ENCODE measurements around the gene DGKQ. TPM values are rescaled to one million over a fixed set of nuclear protein-coding genes. Genes with fewer than 3 reads are reported as not detected.

Gene DGKQ
- total RNA-seq, 6 experiments from 2014 or later, result 4.6 to 10.5 (median 5.7) TPM

DNA sequence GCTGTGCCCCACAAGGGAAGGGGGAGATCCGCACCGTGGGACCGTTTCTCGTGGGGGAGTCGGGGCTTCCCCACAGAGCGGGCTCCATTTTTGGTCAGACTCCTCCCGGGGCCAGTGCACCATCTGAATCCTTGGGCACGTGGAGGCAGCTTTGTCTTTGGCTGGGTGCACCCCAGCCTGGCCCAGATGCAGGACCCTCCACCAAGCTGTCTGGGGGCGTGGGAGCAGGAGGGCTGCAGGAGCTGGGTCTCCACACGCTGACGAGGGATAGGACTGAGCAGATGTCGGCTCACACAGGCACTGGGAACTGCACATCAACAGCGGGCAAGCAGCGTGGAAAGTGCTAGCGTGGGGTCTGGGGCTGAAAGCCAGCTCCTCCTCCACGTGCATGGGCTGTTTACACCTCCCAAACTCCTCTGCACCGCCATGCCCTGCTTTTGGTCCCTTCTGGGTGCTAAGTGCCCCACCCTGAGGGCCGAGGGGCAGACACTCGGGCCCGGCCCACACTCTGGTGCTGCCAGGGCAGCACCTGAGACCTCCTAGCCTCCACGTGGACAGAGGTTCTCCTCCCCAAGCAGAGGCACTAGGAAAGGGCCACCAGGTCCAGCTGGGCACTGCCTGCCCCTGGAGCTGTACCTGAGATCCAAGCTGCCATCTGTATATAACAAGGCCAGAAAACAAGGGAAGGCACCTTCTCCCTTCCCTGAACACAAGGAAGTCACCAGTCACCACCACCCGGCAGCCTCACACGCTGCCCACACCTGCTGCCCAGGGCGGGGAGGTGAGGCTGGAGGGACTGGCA, 13.8 kb downstream of the DGKQ start:
- peak in 2 of 4 donors; percentile 10 to 12 for ATAC-seq
- peaks cover 0 to 3% (median 0%) of the 10 kb centered on the region in 4 donors for H3K36me3 ChIP-seq
- H3K27ac ChIP-seq, result no peak overlapping the region
- TF ChIP-seq POLR2A (IDR thresholded peaks at IDR 0.05), result no peak
- TF ChIP-seq, protein P1, sequence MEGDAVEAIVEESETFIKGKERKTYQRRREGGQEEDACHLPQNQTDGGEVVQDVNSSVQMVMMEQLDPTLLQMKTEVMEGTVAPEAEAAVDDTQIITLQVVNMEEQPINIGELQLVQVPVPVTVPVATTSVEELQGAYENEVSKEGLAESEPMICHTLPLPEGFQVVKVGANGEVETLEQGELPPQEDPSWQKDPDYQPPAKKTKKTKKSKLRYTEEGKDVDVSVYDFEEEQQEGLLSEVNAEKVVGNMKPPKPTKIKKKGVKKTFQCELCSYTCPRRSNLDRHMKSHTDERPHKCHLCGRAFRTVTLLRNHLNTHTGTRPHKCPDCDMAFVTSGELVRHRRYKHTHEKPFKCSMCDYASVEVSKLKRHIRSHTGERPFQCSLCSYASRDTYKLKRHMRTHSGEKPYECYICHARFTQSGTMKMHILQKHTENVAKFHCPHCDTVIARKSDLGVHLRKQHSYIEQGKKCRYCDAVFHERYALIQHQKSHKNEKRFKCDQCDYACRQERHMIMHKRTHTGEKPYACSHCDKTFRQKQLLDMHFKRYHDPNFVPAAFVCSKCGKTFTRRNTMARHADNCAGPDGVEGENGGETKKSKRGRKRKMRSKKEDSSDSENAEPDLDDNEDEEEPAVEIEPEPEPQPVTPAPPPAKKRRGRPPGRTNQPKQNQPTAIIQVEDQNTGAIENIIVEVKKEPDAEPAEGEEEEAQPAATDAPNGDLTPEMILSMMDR (IDR thresholded peaks at IDR 0.05), result no peak
- WGBS (ENCODE audit: insufficient coverage, low coverage, low lambda C conversion rate, missing lambda C conversion rate), result no CpG with 5 or more reads among the region's 24 CpGs
- no peaks in the 10 kb centered on the region for H3K27me3 ChIP-seq
- H3K4me1 ChIP-seq, result no peaks in the 10 kb centered on the region
- H3K9me3 ChIP-seq, result no peaks in the 10 kb centered on the region
- DNase-seq, result peak in 1 of 3 donors; percentile 39
- no peak overlapping the region for H3K4me3 ChIP-seq
- intact Hi-C loops (cut with DNase I), result no loop called here

DNA sequence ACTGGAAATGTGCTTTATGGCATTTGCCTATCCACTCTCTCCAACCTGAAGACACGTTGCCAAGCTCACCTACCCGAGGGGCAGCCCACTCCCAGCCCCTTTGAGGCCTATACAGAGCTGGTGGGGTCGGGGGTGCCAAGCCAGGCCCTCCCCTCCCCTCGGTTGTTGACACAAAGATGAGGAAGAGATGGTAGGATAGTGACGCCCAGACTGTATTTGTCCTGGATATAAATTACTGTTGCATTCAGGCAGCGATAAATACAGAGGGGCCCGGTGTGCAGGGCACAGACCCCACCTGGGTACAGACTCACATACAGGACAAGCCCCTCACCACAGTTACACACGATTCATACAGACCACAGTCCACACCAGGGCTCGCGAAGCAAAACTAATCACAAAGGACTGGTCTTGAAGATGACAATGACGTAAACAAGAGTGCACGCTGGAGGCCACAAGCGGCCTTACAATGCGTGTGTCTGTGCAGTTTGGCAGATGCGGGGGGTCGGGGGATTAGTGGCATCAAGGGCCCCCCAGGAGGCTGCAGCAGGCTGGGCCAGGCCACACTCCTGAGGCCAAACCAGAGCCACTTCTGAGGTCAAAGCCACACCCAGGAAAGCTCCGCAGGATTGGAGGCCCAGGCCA, 14.6 kb downstream of the DGKQ start:
- intact Hi-C loops (cut with DNase I), result no loop called here
- 84% methylated on average over 8 of the region's 17 CpGs for WGBS (ENCODE audit: insufficient coverage, low coverage, low lambda C conversion rate, missing lambda C conversion rate)
- DNase-seq, result peak in 1 of 3 donors; percentile 34
- H3K9me3 ChIP-seq, result no peaks in the 10 kb centered on the region
- peaks cover 0 to 3% (median 0%) of the 10 kb centered on the region in 4 donors for H3K36me3 ChIP-seq
- no peak overlapping the region for H3K4me3 ChIP-seq
- no peak for ATAC-seq
- no peaks in the 10 kb centered on the region for H3K27me3 ChIP-seq
- TF ChIP-seq, protein P1 (IDR thresholded peaks at IDR 0.05), result no peak
- TF ChIP-seq POLR2A (IDR thresholded peaks at IDR 0.05), result no peak
- no peak overlapping the region for H3K27ac ChIP-seq
- no peaks in the 10 kb centered on the region for H3K4me1 ChIP-seq

DNA sequence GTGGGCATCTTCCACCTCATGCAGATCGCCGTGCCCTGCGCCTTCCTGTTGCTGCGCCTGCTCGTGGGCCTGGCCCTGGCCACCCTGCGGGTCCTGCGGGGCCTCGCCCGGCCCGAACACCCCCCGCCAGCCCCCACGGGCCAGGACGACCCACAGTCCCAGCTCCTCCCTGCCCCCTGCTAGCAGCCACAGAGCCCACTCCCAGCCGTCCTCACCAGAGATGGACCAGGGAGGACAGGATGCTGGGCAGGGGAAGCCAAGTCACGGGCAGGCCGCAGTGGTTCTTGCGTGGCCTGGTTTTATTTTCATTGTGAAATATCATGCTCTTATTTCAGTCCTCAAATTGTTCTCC, 15.1 kb downstream of the DGKQ start:
- Histone ChIP-seq H3K9me3 (no peaks in the 10 kb centered on the region), H3K36me3 (peaks cover 0 to 7% (median 0%) of the 10 kb centered on the region in 4 donors), H3K4me1 (no peaks in the 10 kb centered on the region), H3K27ac (no peak overlapping the region), H3K27me3 (no peaks in the 10 kb centered on the region), H3K4me3 (no peak overlapping the region)
- intact Hi-C loops (cut with DNase I), result no loop called here
- TF ChIP-seq, protein P1 (IDR thresholded peaks at IDR 0.05), result no peak
- no peak for TF ChIP-seq POLR2A (IDR thresholded peaks at IDR 0.05)
- DNase-seq, result no peak
- no CpG with 5 or more reads among the region's 17 CpGs for WGBS (ENCODE audit: insufficient coverage, low coverage, low lambda C conversion rate, missing lambda C conversion rate)
- ATAC-seq, result no peak

DNA sequence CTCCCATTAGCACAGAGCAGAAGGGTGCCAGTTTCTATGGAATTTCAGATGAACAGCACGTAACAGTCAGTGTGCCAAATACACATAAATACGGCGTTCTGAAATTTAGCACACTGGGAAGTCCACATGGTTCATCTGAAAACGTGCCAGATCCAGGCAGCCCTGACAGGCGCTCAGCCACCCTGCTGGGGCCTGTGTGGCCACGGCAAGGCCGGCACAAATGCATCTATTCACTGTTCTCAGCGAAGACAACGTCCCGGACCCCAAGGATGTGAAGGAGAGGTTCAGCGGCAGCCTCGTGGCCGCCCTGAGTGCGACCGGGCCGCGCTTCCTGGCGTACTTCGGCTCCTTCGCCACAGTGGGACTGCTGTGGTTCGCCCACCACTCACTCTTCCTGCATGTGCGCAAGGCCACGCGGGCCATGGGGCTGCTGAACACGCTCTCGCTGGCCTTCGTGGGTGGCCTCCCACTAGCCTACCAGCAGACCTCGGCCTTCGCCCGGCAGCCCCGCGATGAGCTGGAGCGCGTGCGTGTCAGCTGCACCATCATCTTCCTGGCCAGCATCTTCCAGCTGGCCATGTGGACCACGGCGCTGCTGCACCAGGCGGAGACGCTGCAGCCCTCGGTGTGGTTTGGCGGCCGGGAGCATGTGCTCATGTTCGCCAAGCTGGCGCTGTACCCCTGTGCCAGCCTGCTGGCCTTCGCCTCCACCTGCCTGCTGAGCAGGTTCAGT, 15.6 kb downstream of the DGKQ start:
- peaks cover 0 to 7% (median 0%) of the 10 kb centered on the region in 4 donors for H3K36me3 ChIP-seq
- H3K9me3 ChIP-seq, result no peaks in the 10 kb centered on the region
- TF ChIP-seq, protein P1 (IDR thresholded peaks at IDR 0.05), result no peak
- TF ChIP-seq POLR2A (IDR thresholded peaks at IDR 0.05), result no peak
- H3K4me1 ChIP-seq, result no peaks in the 10 kb centered on the region
- H3K4me3 ChIP-seq, result no peak overlapping the region
- 96% methylated on average over 5 of the region's 45 CpGs for WGBS (ENCODE audit: insufficient coverage, low coverage, low lambda C conversion rate, missing lambda C conversion rate)
- H3K27me3 ChIP-seq, result no peaks in the 10 kb centered on the region
- peak in 1 of 3 donors; percentile 43 for DNase-seq
- ATAC-seq, result no peak
- intact Hi-C loops (cut with DNase I), result no loop called here
- no peak overlapping the region for H3K27ac ChIP-seq
